ENCODE results near the gene HIGD1A. TPM values are rescaled to one million over a fixed set of nuclear protein-coding genes. Genes with fewer than 3 reads are reported as not detected.
A peak's percentile ranks its signal among the peaks of the same experiment; 100 is the strongest.

Gene HIGD1A
- 82.4 and 85.2 TPM in 2 replicates for total RNA-seq
- long read RNA-seq, transcript HIGD1A-201 (4 exons, 1,373 nt), result major isoform, 286 of 303 reads
- long read RNA-seq, partial matches to known transcripts, result 2 of 303 reads
- long read RNA-seq, other reads (novel, unspliced or antisense), result 7 of 303 reads

DNA sequence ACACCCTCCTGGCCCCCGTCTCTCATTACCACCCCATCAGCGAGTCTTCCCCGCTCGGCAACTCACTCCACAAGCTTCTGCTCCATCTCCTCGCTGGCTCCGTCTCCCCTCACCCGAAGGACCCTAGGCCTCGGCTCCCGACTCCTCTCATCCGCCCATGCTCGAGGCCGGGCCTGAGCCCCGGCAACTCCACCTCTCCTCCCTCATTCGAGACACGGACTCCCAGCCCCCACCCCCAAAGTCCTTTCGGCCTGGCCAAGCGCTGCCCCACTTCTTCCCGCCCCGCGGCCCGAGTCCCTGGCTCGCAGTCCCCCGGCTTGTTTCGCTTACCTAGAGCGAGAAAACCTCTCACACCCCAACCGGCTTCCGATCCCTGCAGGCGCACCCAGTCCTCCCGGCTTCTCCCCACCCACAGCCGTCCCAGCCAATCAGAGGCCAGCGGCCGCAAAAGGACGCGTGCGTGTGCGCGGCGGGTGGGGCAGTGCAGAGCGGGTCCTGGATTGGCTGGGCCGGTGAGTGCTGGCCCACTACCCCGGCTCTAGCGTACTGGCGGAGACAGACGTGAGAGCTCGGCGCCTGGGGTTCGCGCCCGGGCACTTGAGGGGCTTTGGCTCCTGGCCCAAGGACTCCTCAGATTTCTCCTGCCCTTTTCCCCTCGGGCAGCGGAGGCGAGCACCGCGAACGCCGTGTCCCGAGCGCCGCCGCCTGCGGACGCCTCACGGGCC lies at the start of gene HIGD1A:
HIGD1A (minus strand) TSS at position 385 of the 725 bp plus-strand sequence. CDS start 10,237 bp downstream, outside the sequence.
- TF ChIP-seq, protein P1, sequence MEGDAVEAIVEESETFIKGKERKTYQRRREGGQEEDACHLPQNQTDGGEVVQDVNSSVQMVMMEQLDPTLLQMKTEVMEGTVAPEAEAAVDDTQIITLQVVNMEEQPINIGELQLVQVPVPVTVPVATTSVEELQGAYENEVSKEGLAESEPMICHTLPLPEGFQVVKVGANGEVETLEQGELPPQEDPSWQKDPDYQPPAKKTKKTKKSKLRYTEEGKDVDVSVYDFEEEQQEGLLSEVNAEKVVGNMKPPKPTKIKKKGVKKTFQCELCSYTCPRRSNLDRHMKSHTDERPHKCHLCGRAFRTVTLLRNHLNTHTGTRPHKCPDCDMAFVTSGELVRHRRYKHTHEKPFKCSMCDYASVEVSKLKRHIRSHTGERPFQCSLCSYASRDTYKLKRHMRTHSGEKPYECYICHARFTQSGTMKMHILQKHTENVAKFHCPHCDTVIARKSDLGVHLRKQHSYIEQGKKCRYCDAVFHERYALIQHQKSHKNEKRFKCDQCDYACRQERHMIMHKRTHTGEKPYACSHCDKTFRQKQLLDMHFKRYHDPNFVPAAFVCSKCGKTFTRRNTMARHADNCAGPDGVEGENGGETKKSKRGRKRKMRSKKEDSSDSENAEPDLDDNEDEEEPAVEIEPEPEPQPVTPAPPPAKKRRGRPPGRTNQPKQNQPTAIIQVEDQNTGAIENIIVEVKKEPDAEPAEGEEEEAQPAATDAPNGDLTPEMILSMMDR (conservative IDR thresholded peaks at IDR 0.05), result no peak
- no peaks in the 10 kb centered on the region for H3K9me3 Mint-ChIP-seq
- H3K27me3 Mint-ChIP-seq (ENCODE audit: low read depth), result peaks cover 19% of the 10 kb centered on the region
- peaks cover 5% of the 10 kb centered on the region for H3K36me3 Mint-ChIP-seq (ENCODE audit: low read depth)
- peak; percentile 83 for DNase-seq (ENCODE audit: low read depth, low spot score)
- peak within 1 kb of the TSS; percentile 99 for H3K27ac Mint-ChIP-seq (ENCODE audit: unreplicated experiment)
- peak within 1 kb of the TSS; percentile 99 for H3K4me3 Mint-ChIP-seq
- H3K4me1 Mint-ChIP-seq, result peaks cover 50% of the 10 kb centered on the region

DNA sequence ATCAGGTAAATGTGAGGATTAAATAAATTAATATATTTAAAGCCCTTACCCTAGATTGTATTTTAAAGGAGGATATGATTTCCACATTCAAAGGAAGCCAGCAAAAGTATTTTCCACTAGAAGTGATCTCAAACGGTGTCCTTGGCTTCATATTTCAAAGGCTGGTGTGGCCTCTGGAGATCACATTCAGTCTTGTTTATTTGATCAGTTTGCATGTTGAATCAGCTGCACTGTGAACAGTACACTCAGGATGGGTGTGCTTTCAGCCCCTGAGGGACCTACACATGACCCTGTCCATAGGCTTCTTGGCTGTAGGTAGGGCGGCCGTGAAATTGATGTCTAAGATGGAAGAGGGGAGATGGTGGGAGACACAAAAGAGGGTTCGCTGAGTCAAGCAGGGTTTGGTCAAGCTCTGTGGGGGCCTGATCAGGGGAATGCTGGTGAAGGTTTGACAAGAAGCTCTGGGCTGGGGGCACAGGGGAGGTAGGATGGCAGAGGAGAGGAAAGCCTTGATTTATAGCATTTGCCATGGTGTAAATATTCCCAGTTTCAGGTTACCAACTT lies 49.5 kb upstream of the HIGD1A start:
- Mint-ChIP-seq H3K4me3 (no peak overlapping the region), H3K27ac (ENCODE audit: unreplicated experiment) (no peak overlapping the region), H3K36me3 (ENCODE audit: low read depth) (no peaks in the 10 kb centered on the region), H3K4me1 (no peaks in the 10 kb centered on the region), H3K27me3 (ENCODE audit: low read depth) (peaks cover 2% of the 10 kb centered on the region), H3K9me3 (no peaks in the 10 kb centered on the region)
- no peak for DNase-seq (ENCODE audit: low read depth, low spot score)
- TF ChIP-seq, protein P1 (conservative IDR thresholded peaks at IDR 0.05), result no peak

DNA sequence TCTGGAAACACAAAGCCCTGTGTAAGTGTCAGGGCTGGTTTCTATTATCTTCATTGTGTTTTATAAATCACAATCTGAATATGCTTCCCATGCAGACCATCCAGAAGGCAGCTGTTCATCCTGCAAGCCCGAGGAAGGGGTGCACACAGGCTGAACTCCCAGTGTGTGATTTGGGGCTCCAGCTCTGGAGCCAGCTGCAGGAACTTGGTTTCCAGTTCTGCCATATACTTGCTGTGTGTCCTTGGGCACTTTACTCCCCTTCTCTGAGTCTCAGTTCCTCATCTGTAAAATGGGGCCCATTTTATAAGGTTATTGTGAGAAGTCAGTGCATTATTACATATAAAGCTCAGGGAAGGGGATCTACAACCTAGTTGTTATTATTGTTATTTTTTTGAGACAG lies 48.8 kb upstream of the HIGD1A start:
- no peak overlapping the region for H3K27ac Mint-ChIP-seq (ENCODE audit: unreplicated experiment)
- no peaks in the 10 kb centered on the region for H3K27me3 Mint-ChIP-seq (ENCODE audit: low read depth)
- no peaks in the 10 kb centered on the region for H3K9me3 Mint-ChIP-seq
- TF ChIP-seq, protein P1 (conservative IDR thresholded peaks at IDR 0.05), result no peak
- no peaks in the 10 kb centered on the region for H3K36me3 Mint-ChIP-seq (ENCODE audit: low read depth)
- DNase-seq (ENCODE audit: low read depth, low spot score), result no peak
- no peaks in the 10 kb centered on the region for H3K4me1 Mint-ChIP-seq
- H3K4me3 Mint-ChIP-seq, result no peak overlapping the region

DNA sequence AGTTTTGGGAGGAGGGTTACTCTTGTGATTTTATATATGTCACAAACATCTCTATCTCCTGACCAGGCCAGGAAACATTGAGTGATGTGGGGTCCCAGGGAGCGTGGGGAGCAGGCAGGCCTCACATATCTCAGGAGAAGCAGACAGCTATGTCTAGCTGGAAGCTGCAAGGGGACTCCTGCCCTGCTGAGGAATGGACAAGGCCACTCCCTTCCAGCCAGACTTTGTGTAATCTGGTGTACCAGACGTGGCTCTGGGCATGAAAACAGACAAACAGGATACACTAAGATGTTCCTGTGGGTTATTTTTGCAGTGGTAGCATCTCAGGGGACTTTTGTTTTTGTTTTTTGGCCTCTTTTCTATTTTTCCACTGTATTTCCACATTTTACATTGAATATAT lies 48.2 kb upstream of the HIGD1A start:
- no peaks in the 10 kb centered on the region for H3K27me3 Mint-ChIP-seq (ENCODE audit: low read depth)
- H3K36me3 Mint-ChIP-seq (ENCODE audit: low read depth), result no peaks in the 10 kb centered on the region
- H3K27ac Mint-ChIP-seq (ENCODE audit: unreplicated experiment), result no peak overlapping the region
- no peak for DNase-seq (ENCODE audit: low read depth, low spot score)
- no peaks in the 10 kb centered on the region for H3K9me3 Mint-ChIP-seq
- H3K4me3 Mint-ChIP-seq, result no peak overlapping the region
- no peaks in the 10 kb centered on the region for H3K4me1 Mint-ChIP-seq
- TF ChIP-seq, protein P1 (conservative IDR thresholded peaks at IDR 0.05), result no peak

DNA sequence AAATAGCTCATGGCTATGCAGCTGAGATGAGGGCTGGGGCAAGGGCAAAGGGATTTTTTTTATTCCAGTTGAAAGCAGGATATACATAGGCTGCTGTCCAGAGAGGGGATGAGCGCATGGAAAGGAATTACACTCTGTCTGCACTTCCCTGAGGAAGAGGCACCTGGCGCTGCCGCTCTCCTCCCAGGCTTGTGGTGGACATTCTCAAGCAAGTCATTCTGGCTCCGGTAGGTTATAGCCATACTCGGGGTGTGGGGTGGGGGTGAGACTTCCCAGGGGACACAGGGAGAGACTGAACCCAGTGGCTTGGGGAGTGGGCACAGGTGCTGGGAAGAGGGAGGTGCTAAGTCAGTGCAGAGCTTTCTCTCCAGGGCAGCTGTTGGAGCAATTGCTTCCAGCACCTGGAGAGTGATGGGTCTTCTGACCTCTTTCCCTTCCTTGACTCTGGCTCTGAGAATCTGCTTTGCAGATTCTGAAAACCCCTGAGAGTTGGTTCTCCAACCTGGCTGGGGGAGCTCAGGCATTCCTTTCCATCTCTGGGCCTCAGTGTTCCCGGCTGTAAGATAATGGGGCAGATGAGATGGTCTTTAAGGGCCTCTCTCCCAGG lies 47.0 kb upstream of the HIGD1A start:
- Mint-ChIP-seq H3K4me3 (no peak overlapping the region), H3K27me3 (ENCODE audit: low read depth) (no peaks in the 10 kb centered on the region), H3K9me3 (no peaks in the 10 kb centered on the region), H3K4me1 (no peaks in the 10 kb centered on the region), H3K36me3 (ENCODE audit: low read depth) (no peaks in the 10 kb centered on the region), H3K27ac (ENCODE audit: unreplicated experiment) (no peak overlapping the region)
- DNase-seq (ENCODE audit: low read depth, low spot score), result no peak
- TF ChIP-seq, protein P1 (conservative IDR thresholded peaks at IDR 0.05), result no peak
